Activated CD4-positive, alpha-beta T cell treated with anti-CD3 and anti-CD28 coated beads, Interleukin-2, Interleukin-6, amounts not matched to agents 100 ng/mL and 50 ng/mL, durations not matched to agents 16 hours and 8 hours (primary cell): ENCODE results near the gene LMCD1.

ENCODE experiments used
- DNase-seq: peaks from one replicate; pipeline ENCODE4 v3.0.0-alpha.2; 2020

The LMCD1 gene

GRCh38 chr3:8485141-8485870 is 16.3 kb upstream of the LMCD1 start:
- DNase-seq, result no peak

- DNase-seq, result no peak
Measured at GRCh38 chr3:8485943-8486342, 15.7 kb upstream of the LMCD1 start.

GRCh38 chr3:8486434-8486833 is 15.2 kb upstream of the LMCD1 start:
- DNase-seq, result no peak

- DNase-seq, result no peak
Measured at GRCh38 chr3:8486936-8487335, 14.7 kb upstream of the LMCD1 start.

- DNase-seq, result no peak
Measured at GRCh38 chr3:8488411-8488810, 13.2 kb upstream of the LMCD1 start.

GRCh38 chr3:8488877-8489276 is 12.7 kb upstream of the LMCD1 start:
- no peak for DNase-seq

- no peak for DNase-seq
Measured at GRCh38 chr3:8489278-8489792, 12.3 kb upstream of the LMCD1 start.

- DNase-seq, result no peak
Measured at GRCh38 chr3:8490079-8490552, 11.5 kb upstream of the LMCD1 start.

- DNase-seq, result no peak
Measured at GRCh38 chr3:8491271-8492144, 10.1 kb upstream of the LMCD1 start.

GRCh38 chr3:8492744-8493511 is 8.7 kb upstream of the LMCD1 start:
- no peak for DNase-seq

- no peak for DNase-seq
Measured at GRCh38 chr3:8493744-8494143, 7.9 kb upstream of the LMCD1 start.

- DNase-seq, result no peak
Measured at GRCh38 chr3:8494327-8494726, 7.3 kb upstream of the LMCD1 start.

- DNase-seq, result no peak
Measured at GRCh38 chr3:8497582-8497981, 4.0 kb upstream of the LMCD1 start.

- no peak for DNase-seq
Measured at GRCh38 chr3:8499181-8499611, 2.4 kb upstream of the LMCD1 start.

GRCh38 chr3:8500319-8500988 is 1.2 kb upstream of the LMCD1 start:
- no peak for DNase-seq

GRCh38 chr3:8500989-8501370 is 643 bp upstream of the LMCD1 start:
- no peak for DNase-seq

GRCh38 chr3:8503461-8503860 is 1.8 kb downstream of the LMCD1 start:
- no peak for DNase-seq

GRCh38 chr3:8503871-8504610 is 2.4 kb downstream of the LMCD1 start:
- no peak for DNase-seq

- no peak for DNase-seq
Measured at GRCh38 chr3:8504611-8504973, 3.0 kb downstream of the LMCD1 start.

GRCh38 chr3:8505621-8506020 is 4.0 kb downstream of the LMCD1 start:
- no peak for DNase-seq

GRCh38 chr3:8506571-8507061 is 5.0 kb downstream of the LMCD1 start:
- no peak for DNase-seq

GRCh38 chr3:8507496-8507895 is 5.9 kb downstream of the LMCD1 start:
- DNase-seq, result no peak
